ENCODE data around the gene PLEKHG3. TPM values are rescaled to one million over a fixed set of nuclear protein-coding genes. Genes with fewer than 3 reads are reported as not detected.

The PLEKHG3 gene
- total and polyA plus RNA-seq, 2 of the 13 experiments (the other 11 are each of a cell fraction or from before 2014, with no cell fraction given), result 7.1 to 9.8 TPM

- TF ChIP-seq PAXIP1 (CRISPR knock-in tag; conservative IDR thresholded peaks at IDR 0.05) (no peak), NONO (IDR thresholded peaks at IDR 0.05) (no peak), NONO (CRISPR knock-in tag; conservative IDR thresholded peaks at IDR 0.05) (no peak), BRCA1 (CRISPR knock-in tag; IDR thresholded peaks at IDR 0.05) (no peak), ZC3H13 (CRISPR knock-in tag; IDR thresholded peaks at IDR 0.05) (no peak), TFAP4 (IDR thresholded peaks at IDR 0.05; ENCODE audit: borderline replicate concordance, low read depth) (no peak), TGIF2 (CRISPR knock-in tag; IDR thresholded peaks at IDR 0.05) (no peak), MEIS2 (CRISPR knock-in tag; IDR thresholded peaks at IDR 0.05) (no peak), DNMT3B (CRISPR knock-in tag; conservative IDR thresholded peaks at IDR 0.05) (no peak)
Observed at GRCh38 chr14:64682843-64683242, 21.4 kb upstream of the PLEKHG3 start (continued).

GRCh38 chr14:64683264-64683663 lies 21.0 kb upstream of the PLEKHG3 start:
- Histone ChIP-seq H3K27me3 (ENCODE audit: control insufficient read depth in 1 of 2, insufficient read depth in 2 of 2, low read length in 2 of 2) (peaks cover 5 to 28% of the 10 kb centered on the region in 2 experiments; a peak in 4 of 5 replicates), H2AFZ (ENCODE audit: low read length) (no peak overlapping the region), H3K4me2 (ENCODE audit: low read depth, low read length) (peak overlapping the region; percentile 61), H4K20me1 (ENCODE audit: insufficient read depth, low read length) (no peaks in the 10 kb centered on the region), H3K36me3 (replicated peaks in 1 of 2; ENCODE audit: control insufficient read depth in 1 of 2, insufficient read depth in 2 of 2, low read length in 2 of 2) (no peaks in the 10 kb centered on the region), H3K27ac (ENCODE audit: extremely low read length, insufficient read depth, low read length) (no peak overlapping the region), H3K79me2 (ENCODE audit: insufficient read depth, low read length) (no peaks in the 10 kb centered on the region), H3K9ac (ENCODE audit: insufficient read depth, low read depth, low read length) (no peak overlapping the region), H3K9me3 (ENCODE audit: low read length) (no peaks in the 10 kb centered on the region), H3K4me3 (replicated peaks in 1 of 3; ENCODE audit: insufficient read depth in 1 of 3, low read depth in 2 of 3, low read length in 3 of 3) (peak overlapping the region in 1 of 3 experiments; percentile 40; a peak in 1 of 6 replicates), H3K4me1 (ENCODE audit: insufficient read depth, low read length) (peaks cover 40% of the 10 kb centered on the region)
- 11% methylated on average over 7 of the region's 15 CpGs for WGBS (ENCODE audit: low lambda C conversion rate)
- DNase-seq (ENCODE audit: low spot score), result peak; percentile 25
- no peak for FAIRE-seq
- peak; percentile 82 for ATAC-seq
- no TSS peak for BruUV-seq (replicated peaks)
- ChIA-PET CTCF (ENCODE audit: low intra/inter-chr PET ratio, low total read pairs) (no interaction called here), POLR2A (no interaction called here)
- intact Hi-C loops (cut with micrococcal nuclease; ENCODE audit: unreplicated experiment), result no loop called here
- in situ Hi-C loops (cut with HindIII; ENCODE audit: extremely low pct_ligation_motif_present, low pct_unique_long_range_greater_than_20kb), result no loop called here
- 0 out of 2 replicates have a peak, but pooled peaks have one; percentile 13 for TF ChIP-seq ZFY (CRISPR knock-in tag; IDR thresholded peaks at IDR 0.05)
- no peak for TF ChIP-seq TARDBP (CRISPR knock-in tag; IDR thresholded peaks at IDR 0.05)
- TF ChIP-seq BORCS8-MEF2B (CRISPR knock-in tag; IDR thresholded peaks at IDR 0.05), result 0 out of 2 replicates have a peak, but pooled peaks have one; percentile 18
- peak; percentile 80; the same call in 1 of the 2 replicates for TF ChIP-seq HNRNPL (IDR thresholded peaks at IDR 0.05; ENCODE audit: low read depth, low read length)
- no peak for TF ChIP-seq ZSCAN5A (CRISPR knock-in tag; IDR thresholded peaks at IDR 0.05; ENCODE audit: borderline replicate concordance)
- TF ChIP-seq SOX13 (IDR thresholded peaks at IDR 0.05), result no peak
- peak in 1 of 2 experiments; percentile 31; a peak in 1 of 4 replicates for TF ChIP-seq SOX13 (CRISPR knock-in tag; conservative IDR thresholded peaks at IDR 0.05 in 1 of 2, IDR thresholded peaks at IDR 0.05 in 1 of 2)
- peak; percentile 47; the same call in 1 of the 2 replicates for TF ChIP-seq TOPORS (CRISPR knock-in tag; IDR thresholded peaks at IDR 0.05)
- no peak for TF ChIP-seq ZBTB14 (CRISPR knock-in tag; IDR thresholded peaks at IDR 0.05)
